NCI-H345 treated with DMSO at 0.1 percent for 48 hours (cell line): ENCODE measurements around the gene SDK2.
A peak's percentile ranks its signal among the peaks of the same experiment; 100 is the strongest.

Experiments used
- DNase-seq: peaks from one replicate; lab custom pipeline; 2025; ENCODE audit not compliant: unreplicated experiment; lab: John Stamatoyannopoulos, UW

SDK2 gene

DNA sequence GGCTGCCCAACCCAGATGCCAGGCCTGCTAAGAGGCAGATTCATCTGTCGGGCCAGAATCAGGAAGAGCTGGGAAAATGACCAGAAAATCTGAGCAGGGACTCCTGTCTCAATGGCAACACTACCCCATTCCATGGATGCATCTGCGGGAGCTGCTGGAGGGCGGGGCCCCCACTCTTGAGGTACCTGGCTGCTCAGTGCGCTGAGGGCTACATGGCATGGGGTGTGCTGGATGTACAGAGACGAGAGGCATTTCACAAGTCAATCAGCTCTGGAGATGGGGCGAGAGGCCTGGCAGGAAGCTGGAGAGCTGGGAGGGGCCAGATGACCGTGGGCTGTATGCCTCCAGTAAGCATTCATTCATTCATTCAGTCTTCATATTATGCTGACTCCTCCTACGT is 6.4 kb downstream of the SDK2 start:
- DNase-seq, result no peak

GRCh38 chr17:73635101-73635817 is 9.0 kb downstream of the SDK2 start:
- DNase-seq, result no peak

GRCh38 chr17:73634629-73635028 is 9.6 kb downstream of the SDK2 start:
- peak; percentile 78 for DNase-seq

- DNase-seq, result no peak
Observed at GRCh38 chr17:73633736-73634135, 10.5 kb downstream of the SDK2 start.

GRCh38 chr17:73632513-73632912 is 11.7 kb downstream of the SDK2 start:
- DNase-seq, result no peak

GRCh38 chr17:73630965-73631595 is 13.2 kb downstream of the SDK2 start:
- DNase-seq, result no peak

- DNase-seq, result no peak
Observed at GRCh38 chr17:73630531-73630930, 13.7 kb downstream of the SDK2 start.

DNA sequence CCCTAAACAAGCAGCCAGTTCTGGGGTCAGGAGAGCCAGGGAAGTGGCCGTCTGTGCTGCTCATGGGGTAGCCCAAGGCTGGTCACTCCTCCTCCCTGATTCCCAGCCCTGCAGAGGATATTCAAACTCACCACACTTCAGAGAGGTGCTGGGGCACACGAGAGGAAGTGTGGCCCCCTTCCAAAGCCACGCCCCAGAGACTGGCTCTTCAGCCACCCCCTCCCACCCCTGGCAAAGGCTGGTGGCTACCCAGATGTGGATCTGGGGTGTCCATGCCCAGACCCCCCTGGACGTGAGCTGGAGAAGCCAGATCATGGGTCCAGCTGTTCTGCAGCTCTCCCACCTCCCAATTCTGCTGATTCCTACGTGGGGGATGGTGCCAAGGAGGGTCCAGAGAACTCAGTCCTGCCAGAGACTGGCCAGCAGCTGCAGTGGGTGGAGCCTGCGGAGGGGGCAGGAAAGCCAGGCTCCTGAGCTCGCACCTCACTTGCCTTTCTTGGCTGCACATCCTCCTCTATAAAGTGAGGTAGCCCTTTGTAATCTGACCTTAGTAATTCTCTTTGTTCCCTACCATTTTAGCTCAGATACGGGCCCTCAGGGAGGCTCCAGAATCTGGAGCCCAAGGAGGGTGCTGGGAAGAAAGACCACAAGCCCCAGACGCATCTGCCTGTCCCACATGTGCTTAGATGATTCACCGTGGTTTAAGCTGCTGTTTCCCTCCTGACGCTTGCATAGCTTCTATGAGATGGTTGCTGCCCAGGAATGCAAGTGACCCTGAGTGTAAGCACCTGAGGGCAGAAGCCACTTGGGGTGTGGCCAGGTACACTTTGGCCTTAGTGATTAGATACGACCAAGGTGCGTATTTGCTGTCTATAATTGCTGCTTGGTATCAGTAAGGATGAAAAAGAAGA is 15.3 kb downstream of the SDK2 start:
- DNase-seq, result no peak

DNA sequence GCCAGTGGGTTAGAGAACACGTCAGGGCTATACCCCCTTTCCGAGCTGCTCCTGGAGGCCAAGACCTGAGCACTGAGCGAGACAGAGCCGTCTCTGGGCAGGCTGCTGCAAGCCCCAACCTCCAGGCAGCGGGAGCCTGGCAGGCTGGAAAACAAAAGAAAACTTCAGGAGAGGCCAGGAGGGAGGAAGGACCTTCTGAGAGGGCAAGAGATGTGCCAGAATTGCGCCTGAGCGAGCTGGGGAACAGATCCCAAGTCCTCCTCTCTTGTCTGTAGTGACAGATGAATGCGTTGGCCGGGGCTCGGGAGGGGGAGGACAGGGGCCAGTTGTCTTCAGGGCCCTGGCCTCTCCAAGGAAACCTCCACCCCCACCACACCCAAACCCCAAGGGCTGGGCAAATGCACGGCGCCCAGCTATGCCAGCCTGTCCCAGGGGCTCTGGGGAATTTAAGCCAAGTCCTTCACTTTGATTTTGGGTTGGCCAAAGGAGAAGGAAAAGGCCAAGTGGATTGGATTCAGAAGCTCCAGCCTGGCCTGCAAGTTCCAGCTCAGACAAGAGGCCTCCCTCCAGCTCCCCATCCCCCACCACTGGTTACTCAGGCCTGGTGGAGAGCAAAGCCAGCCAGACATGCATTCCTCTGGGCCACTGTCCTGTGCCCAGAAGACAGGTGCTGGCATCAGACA is 18.1 kb downstream of the SDK2 start:
- no peak for DNase-seq

DNA sequence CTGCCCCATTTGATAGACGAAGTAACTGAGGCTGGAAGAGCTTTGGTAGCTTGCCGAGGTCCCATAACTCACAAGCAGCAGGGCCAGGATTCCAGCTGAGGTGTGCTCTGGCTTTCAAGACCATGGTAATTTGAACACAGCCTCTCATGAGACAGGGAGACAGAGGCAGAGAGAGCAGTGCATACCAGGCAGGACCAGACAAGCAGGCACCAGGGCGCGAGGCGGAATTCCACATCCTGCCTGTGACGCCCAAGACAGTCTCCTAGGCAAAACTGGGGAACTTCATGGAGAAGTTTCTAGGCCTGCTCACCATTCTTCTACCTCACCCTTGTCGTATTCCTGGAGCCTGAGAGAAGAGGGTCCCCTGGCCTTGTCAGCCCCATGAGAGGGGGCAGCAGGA is 19.2 kb downstream of the SDK2 start:
- no peak for DNase-seq

DNA sequence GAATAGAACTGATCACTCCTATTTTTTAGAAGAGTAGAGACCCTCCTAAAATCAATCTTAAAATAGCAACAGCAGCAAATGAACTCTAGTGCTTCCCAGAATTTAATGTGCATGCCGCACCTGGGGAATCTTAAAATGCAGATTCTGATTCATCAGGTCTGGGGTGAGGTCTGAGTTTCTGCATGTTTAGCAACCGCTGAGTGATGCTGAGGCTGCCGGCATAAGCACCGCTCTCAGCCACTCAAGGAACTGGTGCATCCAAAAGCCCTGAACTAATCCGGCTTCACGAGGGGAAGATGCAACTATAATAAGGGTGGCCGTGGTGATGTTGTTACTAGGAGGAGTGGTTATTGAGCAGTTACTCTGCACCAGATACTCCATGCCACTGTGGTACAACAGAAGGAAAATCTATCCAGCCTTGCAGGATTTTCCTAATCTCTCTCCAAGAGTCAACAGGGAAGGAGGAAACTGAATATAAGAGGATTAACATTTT is 19.7 kb downstream of the SDK2 start:
- DNase-seq, result no peak

DNA sequence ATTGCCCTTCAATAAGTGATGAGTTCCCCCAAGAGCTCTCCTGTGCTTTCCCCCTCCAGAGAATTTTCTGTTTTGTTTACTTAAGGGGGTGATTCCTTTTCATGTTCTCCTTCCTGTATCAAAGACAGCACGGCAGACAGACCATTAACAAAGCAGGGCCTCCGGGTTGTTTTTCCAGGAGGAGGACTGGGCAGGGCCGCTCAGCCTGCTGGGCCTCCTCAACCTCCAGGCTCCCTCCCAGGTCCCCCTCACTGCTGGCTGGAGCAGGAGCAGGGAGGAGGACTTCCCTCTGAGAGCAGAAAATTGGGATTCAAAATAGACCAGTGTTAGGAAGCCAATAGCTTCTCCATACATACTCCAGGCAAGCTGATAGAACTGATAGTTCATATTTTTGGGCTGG is 20.4 kb downstream of the SDK2 start:
- DNase-seq, result peak; percentile 57

DNA sequence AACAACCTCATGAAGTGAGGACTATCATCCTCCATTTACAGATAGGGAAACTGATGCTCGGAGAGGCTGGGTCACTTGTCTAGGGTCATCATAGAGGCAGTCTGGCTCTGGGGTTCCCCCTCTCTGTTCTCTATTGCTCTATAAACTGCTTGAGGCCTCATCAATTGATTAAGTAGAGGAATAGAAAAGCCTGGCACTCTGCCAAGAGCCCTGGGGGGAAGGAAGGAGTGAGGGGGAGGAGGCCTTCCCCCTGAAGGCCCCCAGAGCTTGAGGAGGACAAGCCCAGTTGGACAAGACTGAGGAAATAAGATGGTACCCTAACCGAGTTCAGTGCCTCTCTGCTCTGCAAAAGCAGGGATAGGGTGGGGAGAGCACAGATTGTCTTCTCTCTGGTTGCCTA is 21.0 kb downstream of the SDK2 start:
- DNase-seq, result no peak

- DNase-seq, result no peak
Observed at GRCh38 chr17:73622381-73622780, 21.9 kb downstream of the SDK2 start.

DNA sequence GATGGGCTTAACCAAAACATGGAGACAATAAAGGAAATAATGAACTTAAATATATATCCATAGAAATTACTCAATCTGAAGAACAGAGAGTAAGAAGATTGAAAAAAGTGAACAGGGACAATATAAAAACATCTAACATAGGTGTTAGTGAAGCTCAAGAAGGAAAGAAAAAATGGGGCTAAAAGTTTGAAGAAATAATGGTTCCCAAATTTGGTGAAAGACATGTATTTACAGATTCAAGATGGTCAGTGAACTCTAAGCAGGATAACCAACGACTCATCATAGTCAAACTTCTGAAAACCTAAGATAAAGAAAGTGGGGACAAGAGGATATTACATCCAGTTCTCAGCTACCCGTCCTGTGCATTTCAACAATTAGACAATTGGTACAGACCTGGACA is 22.6 kb downstream of the SDK2 start:
- DNase-seq, result no peak

DNA sequence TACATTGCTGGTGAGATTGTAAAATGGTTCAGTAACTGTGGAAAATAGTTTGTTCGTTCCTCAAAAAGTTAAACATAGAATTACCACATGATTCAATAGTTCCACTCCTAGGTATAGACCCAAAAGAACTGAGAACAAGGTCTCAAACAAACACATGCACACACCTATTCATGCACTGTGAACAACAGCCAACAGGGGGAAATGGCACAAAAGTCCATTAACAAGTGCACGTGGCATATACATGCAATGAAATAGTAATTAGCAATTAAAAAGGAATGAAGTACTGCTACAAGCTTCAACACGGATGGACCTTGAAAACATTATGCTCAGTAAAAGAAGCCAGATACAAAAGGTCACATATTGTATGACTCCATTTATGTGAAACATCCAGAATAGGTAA is 23.8 kb downstream of the SDK2 start:
- DNase-seq, result no peak

DNA sequence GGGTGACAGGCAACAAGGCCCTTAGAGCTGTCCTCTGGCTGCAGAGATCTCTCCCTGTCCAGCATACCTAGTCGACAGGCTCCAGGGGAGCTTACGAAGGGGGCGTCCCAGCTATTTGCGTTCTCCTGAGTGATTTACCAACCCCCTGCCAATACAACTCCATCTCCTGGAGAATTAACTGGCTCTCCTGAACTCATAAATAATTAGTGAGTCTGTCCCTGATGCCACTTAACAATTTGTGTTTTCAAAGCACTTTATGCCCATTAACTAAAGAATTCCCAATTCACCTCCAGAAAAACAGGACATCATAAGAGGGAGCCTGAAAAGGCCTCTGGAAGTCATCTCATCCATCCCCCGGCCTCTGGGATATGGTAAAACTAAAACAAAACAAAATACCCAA is 26.7 kb downstream of the SDK2 start:
- no peak for DNase-seq

DNA sequence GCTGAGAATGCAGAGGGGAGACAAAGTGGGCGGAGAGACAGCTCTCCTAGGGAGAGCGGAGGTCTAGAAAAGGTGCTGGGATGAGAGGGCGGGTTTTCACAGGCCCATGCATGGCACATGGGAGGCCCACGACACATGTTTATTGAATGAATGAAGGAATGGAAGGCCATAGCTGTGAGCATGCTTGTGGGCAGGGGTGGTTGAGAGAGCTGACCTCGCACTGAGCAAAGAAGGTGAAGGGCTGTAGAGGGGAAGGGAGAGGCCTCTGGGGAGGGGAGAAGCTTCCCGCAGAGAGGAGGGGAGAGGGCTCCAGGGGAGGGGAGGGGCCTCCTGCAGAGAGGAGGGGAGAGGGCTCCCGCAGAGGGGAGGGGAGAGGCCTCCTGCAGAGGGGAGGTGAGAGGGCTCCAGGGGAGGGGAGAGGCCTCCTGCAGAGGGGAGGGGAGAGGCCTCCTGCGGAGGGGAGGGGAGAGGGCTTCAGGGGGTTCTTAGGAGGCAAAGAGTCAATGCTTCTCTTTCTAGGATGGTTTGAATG is 27.3 kb downstream of the SDK2 start:
- no peak for DNase-seq

- DNase-seq, result no peak
Observed at GRCh38 chr17:73616120-73616872, 27.9 kb downstream of the SDK2 start.

DNA sequence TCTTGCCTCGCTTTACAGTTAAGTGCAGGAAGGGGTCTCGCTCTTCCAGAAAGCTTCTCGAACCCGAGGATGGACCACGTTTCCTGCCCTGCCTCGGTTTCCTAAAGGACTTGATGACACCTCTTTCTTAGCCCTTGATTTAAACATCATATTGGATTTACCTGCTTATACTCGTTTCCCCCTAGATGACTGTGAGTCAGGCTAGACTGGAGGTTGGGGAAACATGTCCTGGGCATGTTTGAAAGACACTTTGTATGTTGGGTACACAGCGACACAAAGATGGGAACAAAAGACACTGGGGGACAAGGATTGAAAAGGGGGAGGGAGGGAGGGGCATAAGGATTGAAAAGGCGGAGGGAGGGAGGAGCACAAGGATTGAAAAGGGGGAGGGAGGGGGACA is 30.0 kb downstream of the SDK2 start:
- DNase-seq, result peak; percentile 35
